GM18951 (cell line): ENCODE measurements around the gene NAT10.

Source experiments
- POLR2A ChIP-seq: IDR thresholded peaks from 4 replicates; pipeline ENCODE4 v1.6.1; 2011; ENCODE audit warnings: mild to moderate bottlenecking; ENCODE audit not compliant: insufficient read length, insufficient read depth; ENCODE audit errors: extremely low read depth
- in situ Hi-C: fragments of 300-500 bp; cut with MboI; formaldehyde crosslinking; loops from one replicate; pipeline ENCODE4 v1.12.0; 2022; ENCODE audit warnings: low sequenced_read_pairs, mixed read lengths, inconsistent platforms; ENCODE audit not compliant: unreplicated experiment

NAT10 gene

GRCh38 chr11:34181856-34182405 is 76.5 kb downstream of the NAT10 start:
- TF ChIP-seq POLR2A: no peak
- in situ Hi-C loops: no loop called here

- in situ Hi-C loops: no loop called here
- TF ChIP-seq POLR2A: no peak
These were observed 77.0 kb downstream of the NAT10 start for GRCh38 chr11:34182425-34182824.

GRCh38 chr11:34182921-34183685 is 77.7 kb downstream of the NAT10 start:
- in situ Hi-C loops: no loop called here
- TF ChIP-seq POLR2A: no peak

GRCh38 chr11:34183848-34184391 is 78.5 kb downstream of the NAT10 start:
- no peak for TF ChIP-seq POLR2A
- in situ Hi-C loops: no loop called here

GRCh38 chr11:34184505-34185015 is 79.1 kb downstream of the NAT10 start:
- in situ Hi-C loops: no loop called here
- TF ChIP-seq POLR2A: no peak

GRCh38 chr11:34185926-34186841 is 80.8 kb downstream of the NAT10 start:
- in situ Hi-C loops: no loop called here

GRCh38 chr11:34188181-34188580 is 82.8 kb downstream of the NAT10 start:
- in situ Hi-C loops: no loop called here
- no peak for TF ChIP-seq POLR2A

More at GRCh38 chr11:34185926-34186841, 80.8 kb downstream of the NAT10 start:
- TF ChIP-seq POLR2A: no peak

- in situ Hi-C loops: no loop called here
- no peak for TF ChIP-seq POLR2A
These were observed 83.8 kb downstream of the NAT10 start for GRCh38 chr11:34189191-34189590.

GRCh38 chr11:34190192-34191139 is 85.0 kb downstream of the NAT10 start:
- in situ Hi-C loops: no loop called here
- TF ChIP-seq POLR2A: no peak

- no peak for TF ChIP-seq POLR2A
- in situ Hi-C loops: no loop called here
These were observed 86.1 kb downstream of the NAT10 start for GRCh38 chr11:34191578-34191977.

- in situ Hi-C loops: no loop called here
- no peak for TF ChIP-seq POLR2A
These were observed 87.3 kb downstream of the NAT10 start for GRCh38 chr11:34192481-34193401.
